Bronchial epithelial cell (primary cell): ENCODE data around the gene LHPP. TPM values are rescaled to one million over a fixed set of nuclear protein-coding genes. Genes with fewer than 3 reads are reported as not detected.

Source experiments
- DNase-seq: peaks from one replicate; pipeline ENCODE4 v3.0.0-alpha.2; 2010; ENCODE audit warnings: low read depth
- FAIRE-seq: peaks from 2 replicates; lab custom pipeline; 2011; peaks lifted over from hg19 to GRCh38; lab: Jason Lieb, UNC
- H3K27me3 ChIP-seq: 2 replicates; pipeline ENCODE4 v1.5.1; 2011; ENCODE audit warnings: low read length; ENCODE audit not compliant: control insufficient read depth, insufficient read depth
- H3K36me3 ChIP-seq: 2 replicates; pipeline ENCODE4 v1.5.1; 2011; ENCODE audit warnings: low read length; ENCODE audit not compliant: control insufficient read depth, insufficient read depth
- H3K4me3 ChIP-seq: 2 replicates; pipeline ENCODE4 v1.5.1; 2011; ENCODE audit warnings: mild to moderate bottlenecking, low read depth, low read length, control low read depth
- total RNA-seq: library from RNA; depleted of rRNA; stranded (reverse); fragments of >200 nt; gene quantifications from 2 replicates; pipeline ENCODE4 v1.2.1, GENCODE V29; 2014
- TF ChIP-seq, protein P1 (sequence below): IDR thresholded peaks from 2 replicates; pipeline ENCODE4 v1.5.1; 2011; ENCODE audit warnings: mild to moderate bottlenecking, moderate library complexity, low read length, control low read depth, inconsistent platforms; ENCODE audit not compliant: insufficient read depth, severe bottlenecking

LHPP gene
- total RNA-seq, 1 donor from 2014 or later: 14.0 TPM

DNA sequence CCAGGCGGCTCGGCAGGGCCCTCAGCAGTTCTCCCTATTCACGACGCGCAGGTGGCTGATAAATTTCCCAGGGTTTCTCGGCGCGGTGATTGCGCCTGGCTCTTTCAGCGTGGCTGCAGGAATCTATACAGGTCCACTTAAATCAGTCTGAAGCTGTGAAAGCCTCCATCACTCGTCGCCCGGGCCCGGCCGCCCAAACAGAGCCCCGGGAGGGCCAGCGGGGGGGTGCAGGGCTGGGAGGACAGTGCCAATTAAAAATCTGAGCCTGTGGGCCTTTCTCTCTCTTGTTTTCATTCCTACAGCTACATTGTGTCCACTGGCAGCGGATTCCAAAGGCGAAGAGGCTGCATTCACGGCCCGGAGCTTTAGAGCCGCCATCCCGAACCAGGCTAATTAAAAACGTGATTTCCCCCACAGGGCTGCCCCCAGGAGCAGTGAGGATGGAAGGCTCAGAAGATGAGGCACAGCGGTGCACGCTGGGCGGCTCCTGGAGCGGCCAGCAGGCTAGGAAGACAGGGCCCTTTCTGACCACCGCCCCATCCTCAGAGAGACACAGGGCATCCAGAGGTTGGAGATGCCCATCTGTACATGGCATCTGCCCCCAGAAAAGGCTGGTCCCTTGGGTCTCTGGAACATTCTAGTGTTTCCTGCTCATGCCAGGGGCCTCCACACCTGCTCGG lies 181.8 kb downstream of the LHPP start:
- Histone ChIP-seq H3K4me3 (no peak overlapping the region), H3K27me3 (no peaks in the 10 kb centered on the region), H3K36me3 (peaks cover 1% of the 10 kb centered on the region)
- TF ChIP-seq, protein P1, sequence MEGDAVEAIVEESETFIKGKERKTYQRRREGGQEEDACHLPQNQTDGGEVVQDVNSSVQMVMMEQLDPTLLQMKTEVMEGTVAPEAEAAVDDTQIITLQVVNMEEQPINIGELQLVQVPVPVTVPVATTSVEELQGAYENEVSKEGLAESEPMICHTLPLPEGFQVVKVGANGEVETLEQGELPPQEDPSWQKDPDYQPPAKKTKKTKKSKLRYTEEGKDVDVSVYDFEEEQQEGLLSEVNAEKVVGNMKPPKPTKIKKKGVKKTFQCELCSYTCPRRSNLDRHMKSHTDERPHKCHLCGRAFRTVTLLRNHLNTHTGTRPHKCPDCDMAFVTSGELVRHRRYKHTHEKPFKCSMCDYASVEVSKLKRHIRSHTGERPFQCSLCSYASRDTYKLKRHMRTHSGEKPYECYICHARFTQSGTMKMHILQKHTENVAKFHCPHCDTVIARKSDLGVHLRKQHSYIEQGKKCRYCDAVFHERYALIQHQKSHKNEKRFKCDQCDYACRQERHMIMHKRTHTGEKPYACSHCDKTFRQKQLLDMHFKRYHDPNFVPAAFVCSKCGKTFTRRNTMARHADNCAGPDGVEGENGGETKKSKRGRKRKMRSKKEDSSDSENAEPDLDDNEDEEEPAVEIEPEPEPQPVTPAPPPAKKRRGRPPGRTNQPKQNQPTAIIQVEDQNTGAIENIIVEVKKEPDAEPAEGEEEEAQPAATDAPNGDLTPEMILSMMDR: no peak
- FAIRE-seq (no peak), DNase-seq (no peak)

DNA sequence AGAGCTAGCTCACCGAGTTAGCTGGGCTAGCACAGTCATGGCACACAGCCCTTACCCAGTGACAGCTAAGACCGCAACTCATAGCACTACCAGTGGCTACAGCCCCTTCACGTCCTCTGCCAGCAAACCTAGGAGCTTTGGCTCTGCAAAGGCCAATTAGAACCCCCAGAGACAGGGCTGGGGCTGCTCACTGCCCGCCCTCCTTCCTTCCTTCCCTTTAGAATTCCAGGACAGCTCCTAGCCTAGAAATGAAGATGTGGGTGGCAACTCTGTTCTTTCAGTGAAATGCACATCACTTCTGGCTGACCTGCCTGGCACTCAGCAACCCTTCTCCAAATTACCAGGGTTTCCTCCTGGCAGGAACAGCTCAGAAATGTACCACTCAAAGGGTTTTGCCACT lies 182.6 kb downstream of the LHPP start:
- Histone ChIP-seq H3K36me3 (peaks cover under 1% of the 10 kb centered on the region), H3K4me3 (no peak overlapping the region), H3K27me3 (no peaks in the 10 kb centered on the region)
- no peak for DNase-seq
- no peak for FAIRE-seq
- TF ChIP-seq, protein P1: no peak

DNA sequence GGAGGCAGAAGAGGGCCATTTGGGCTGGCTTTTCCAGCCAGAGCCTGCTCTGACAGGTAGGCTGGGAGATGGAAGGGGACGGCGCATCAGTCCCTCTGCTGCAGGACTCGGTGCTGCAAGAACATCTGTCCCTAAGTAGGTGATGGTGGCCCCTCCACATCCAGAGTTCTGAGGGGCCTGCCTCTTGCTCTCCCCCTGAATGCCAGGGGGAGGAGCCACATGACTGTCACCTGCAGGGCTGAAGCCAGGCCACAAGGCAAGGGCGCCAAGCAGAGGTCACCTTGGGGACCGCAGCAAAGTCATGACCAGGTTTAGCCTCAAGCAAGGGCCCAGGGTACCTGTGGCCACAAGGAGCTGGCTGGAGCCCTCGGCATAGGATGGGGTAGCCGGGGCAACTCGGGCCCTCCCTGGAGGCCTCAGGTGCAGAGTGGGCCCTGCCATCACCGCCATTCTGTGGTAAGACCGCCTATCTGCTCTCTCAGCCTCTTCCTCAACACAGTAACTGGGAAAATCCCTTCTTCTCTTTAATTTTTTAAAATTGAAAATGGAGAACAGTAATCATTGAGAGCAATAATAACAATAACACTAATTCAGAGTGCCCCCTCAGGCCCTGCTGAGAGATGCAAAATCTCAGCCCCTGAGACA lies 183.3 kb downstream of the LHPP start:
- no peak for DNase-seq
- Histone ChIP-seq H3K36me3 (no peaks in the 10 kb centered on the region), H3K27me3 (no peaks in the 10 kb centered on the region), H3K4me3 (no peak overlapping the region)
- no peak for FAIRE-seq
- TF ChIP-seq, protein P1: no peak

DNA sequence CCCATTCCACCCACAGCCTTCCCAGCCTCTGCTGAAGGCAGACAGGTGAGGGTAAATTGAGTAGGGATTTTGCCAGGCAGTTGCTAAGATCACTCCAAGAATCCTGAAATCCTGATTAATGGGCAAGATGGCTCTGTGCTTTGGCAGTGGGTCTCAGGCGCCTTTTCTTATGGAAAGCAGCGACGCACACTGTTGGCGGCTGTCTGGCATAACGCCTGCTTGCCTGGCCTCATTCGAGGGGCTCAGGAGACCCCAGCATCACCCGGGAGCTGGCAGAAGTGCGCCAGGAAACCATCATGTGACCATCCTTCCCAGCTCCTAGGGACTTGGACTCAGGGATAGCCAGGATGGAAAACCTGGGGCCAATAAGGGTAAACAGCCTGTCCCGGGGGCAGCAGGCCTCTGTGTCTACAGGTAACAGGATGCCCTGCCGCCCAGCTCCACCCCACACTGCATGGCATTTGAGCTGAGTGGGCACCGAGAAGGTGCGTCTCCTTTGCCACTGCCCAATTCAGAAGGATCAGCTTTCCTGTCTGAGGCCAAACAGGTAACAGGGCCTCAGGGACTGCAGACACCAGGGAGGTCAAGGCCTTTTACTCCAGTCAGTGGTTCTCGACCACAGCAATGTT lies 184.0 kb downstream of the LHPP start:
- TF ChIP-seq, protein P1: no peak
- DNase-seq (no peak), FAIRE-seq (no peak)
- Histone ChIP-seq H3K4me3 (no peak overlapping the region), H3K27me3 (no peaks in the 10 kb centered on the region), H3K36me3 (no peaks in the 10 kb centered on the region)

DNA sequence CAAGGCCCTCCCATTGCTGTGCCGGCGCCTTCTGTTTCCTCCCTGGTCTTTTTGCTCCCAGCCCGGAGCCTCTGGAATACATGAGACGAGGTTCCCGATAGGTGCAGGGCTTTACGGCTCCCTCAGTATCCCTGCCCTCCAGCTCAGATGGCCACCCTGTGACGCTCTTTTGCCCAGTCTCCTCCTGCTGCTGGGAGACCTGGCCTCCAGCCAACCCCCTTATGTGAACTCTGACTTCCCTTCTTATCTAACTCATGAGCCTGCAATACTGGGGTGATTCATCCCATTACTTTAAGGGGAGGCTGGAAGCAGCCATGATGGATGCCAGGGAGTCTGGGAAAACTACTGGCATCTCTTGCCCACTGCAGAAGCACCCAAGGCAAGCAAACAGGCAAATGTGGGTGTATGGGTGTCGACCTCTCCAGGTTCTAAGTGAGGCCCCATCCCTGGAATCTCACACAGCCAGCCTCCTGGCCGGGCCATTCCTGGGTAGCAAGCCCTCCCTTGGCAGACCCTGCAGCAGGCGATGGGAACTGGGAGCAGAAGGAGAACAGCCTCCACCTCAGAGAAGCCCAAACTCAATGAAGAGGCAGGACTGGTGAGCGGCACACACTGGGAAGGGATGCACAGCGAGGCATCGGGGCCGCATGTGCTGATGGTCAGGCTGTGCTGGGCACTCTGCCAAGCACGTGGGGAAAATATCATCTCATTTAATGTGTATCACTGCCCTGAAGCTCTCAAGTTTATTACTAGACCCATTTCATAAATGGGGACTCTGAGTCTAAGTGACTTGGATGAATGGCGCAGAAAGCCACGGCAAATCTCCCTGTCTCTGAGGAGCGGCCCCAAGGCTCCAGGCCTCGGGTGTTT lies 185.1 kb downstream of the LHPP start:
- DNase-seq (peak; percentile 80), FAIRE-seq (no peak)
- no peaks in the 10 kb centered on the region for H3K27me3 ChIP-seq
- TF ChIP-seq, protein P1: no peak
- no peaks in the 10 kb centered on the region for H3K36me3 ChIP-seq
- no peak overlapping the region for H3K4me3 ChIP-seq
